IMR-90 (cell line): Measurements from ENCODE around the gene FRYL. TPM values are rescaled to one million over a fixed set of nuclear protein-coding genes. Genes with fewer than 3 reads are reported as not detected.

ENCODE experiments used
- ATAC-seq: fragments of 200-7000 bp; cut with Tn5 transposase; 2 replicates; pipeline ENCODE4 v1.9.1; 2020; ENCODE audit warnings: low read depth, mild to moderate bottlenecking, moderate library complexity
- BruUV-seq: library from RNA; stranded (reverse); fragments of 400-500 nt; replicated peaks from 2 replicates; lab custom pipeline; 2021; lab: Mats Ljungman, UMichigan
- CTCF ChIA-PET: fragments of 300-600 bp; formaldehyde crosslinking; extraction: SDS; loops from one replicate; lab custom pipeline; 2021; ENCODE audit warnings: antibody characterized with exemption; lab: Yijun Ruan, JAX
- POLR2A ChIA-PET: fragments of 300-600 bp; sonication (Branson Sonifier 250); formaldehyde crosslinking; loops from one replicate; lab custom pipeline; 2022; ENCODE audit warnings: antibody characterized with exemption; ENCODE audit not compliant: unreplicated experiment; lab: Charles Lee
- DNase-seq: peaks from one replicate; pipeline ENCODE4 v3.0.0; 2013
- H2AFZ ChIP-seq: replicated peaks from 2 replicates; pipeline ENCODE3; 2013; ENCODE audit warnings: low read length, mild to moderate bottlenecking; ENCODE audit not compliant: poor library complexity
- H2AK5ac ChIP-seq: 2 replicates; pipeline ENCODE4 v1.6.1; 2013; ENCODE audit warnings: low read depth, low read length, inconsistent platforms
- H2AK9ac ChIP-seq: replicated peaks from 2 replicates; pipeline ENCODE3; 2013; ENCODE audit warnings: mild to moderate bottlenecking, low read depth, low read length, moderate library complexity; ENCODE audit not compliant: poor library complexity
- H2BK120ac ChIP-seq: 2 replicates; pipeline ENCODE4 v1.6.1; 2013; ENCODE audit warnings: low read depth, low read length, inconsistent platforms
- H2BK15ac ChIP-seq: 3 replicates; pipeline ENCODE4 v1.6.1; 2013; ENCODE audit warnings: low read depth, low read length, inconsistent platforms
- H2BK20ac ChIP-seq: 2 replicates; pipeline ENCODE4 v1.6.1; 2013; ENCODE audit warnings: low read depth, mild to moderate bottlenecking, inconsistent platforms, low read length, moderate library complexity
- H2BK5ac ChIP-seq: 2 replicates; pipeline ENCODE4 v1.6.1; 2013; ENCODE audit warnings: mild to moderate bottlenecking, low read depth, low read length, inconsistent platforms; ENCODE audit not compliant: poor library complexity, severe bottlenecking
- H3K14ac ChIP-seq: replicated peaks from 2 replicates; pipeline ENCODE4 v1.6.1; 2013; ENCODE audit warnings: low read depth, low read length, inconsistent platforms
- H3K18ac ChIP-seq: 2 replicates; pipeline ENCODE4 v1.6.1; 2013; ENCODE audit warnings: low read depth, low read length, control low read depth
- H3K23ac ChIP-seq: 2 replicates; pipeline ENCODE4 v1.6.1; 2013; ENCODE audit warnings: low read depth, low read length, inconsistent platforms
- H3K27ac ChIP-seq: 2 replicates; pipeline ENCODE4 v1.5.1; 2013; ENCODE audit warnings: mild to moderate bottlenecking, control low read depth, low read length; ENCODE audit not compliant: insufficient read depth
- H3K27me3 ChIP-seq: 2 replicates; pipeline ENCODE4 v1.6.1; 2013; ENCODE audit warnings: low read length; ENCODE audit not compliant: control insufficient read depth, insufficient read depth
- H3K36me3 ChIP-seq: 2 replicates; pipeline ENCODE4 v1.6.1; 2013; ENCODE audit warnings: low read length, mixed read lengths; ENCODE audit not compliant: control insufficient read depth, insufficient read depth
- H3K4ac ChIP-seq: 2 replicates; pipeline ENCODE4 v1.6.1; 2013; ENCODE audit warnings: low read depth, low read length, inconsistent platforms
- H3K4me1 ChIP-seq: 2 replicates; pipeline ENCODE4 v1.6.1; 2013; ENCODE audit warnings: low read length, mixed read lengths; ENCODE audit not compliant: control insufficient read depth, insufficient read depth
- H3K4me2 ChIP-seq: 2 replicates; pipeline ENCODE4 v1.6.1; 2013; ENCODE audit warnings: low read depth, mild to moderate bottlenecking, control low read depth, low read length, moderate library complexity
- H3K4me3 ChIP-seq: 2 replicates; pipeline ENCODE4 v1.5.1; 2013; ENCODE audit warnings: low read depth, mild to moderate bottlenecking, control low read depth, low read length, moderate library complexity; ENCODE audit not compliant: insufficient read depth
- H3K56ac ChIP-seq: 2 replicates; pipeline ENCODE4 v1.6.1; 2013; ENCODE audit warnings: low read length, inconsistent platforms; ENCODE audit not compliant: insufficient read depth; ENCODE audit errors: extremely low read depth
- H3K79me1 ChIP-seq, 2 experiments: 2 replicates each; pipeline ENCODE4 v1.6.1; 2013; ENCODE audit warnings: low read length in 2 of 2, inconsistent platforms in 1 of 2, low read depth in 1 of 2
- H3K9ac ChIP-seq: 2 replicates; pipeline ENCODE4 v1.6.1; 2013; ENCODE audit warnings: low read depth, low read length, control low read depth
- H3K9me1 ChIP-seq: 2 replicates; pipeline ENCODE4 v1.6.1; 2013; ENCODE audit warnings: low read length, inconsistent platforms; ENCODE audit not compliant: insufficient read depth
- H3K9me3 ChIP-seq: 2 replicates; pipeline ENCODE4 v1.6.1; 2013; ENCODE audit warnings: low read length; ENCODE audit not compliant: control insufficient read depth, insufficient read depth
- H4K20me1 ChIP-seq: 2 replicates; pipeline ENCODE4 v1.6.1; 2013; ENCODE audit warnings: low read length, inconsistent platforms; ENCODE audit not compliant: insufficient read depth
- H4K5ac ChIP-seq: 2 replicates; pipeline ENCODE4 v1.6.1; 2013; ENCODE audit warnings: mild to moderate bottlenecking, low read depth, low read length, control low read depth
- H4K8ac ChIP-seq, 2 experiments: 2 replicates each; pipeline ENCODE4 v1.6.1; 2013; ENCODE audit warnings: low read depth in 2 of 2, low read length in 2 of 2, control low read depth in 1 of 2, inconsistent platforms in 1 of 2
- H4K91ac ChIP-seq: 2 replicates; pipeline ENCODE4 v1.6.1; 2013; ENCODE audit warnings: low read depth, low read length, inconsistent platforms; ENCODE audit not compliant: insufficient read depth
- FOS ChIP-seq: fragments of 150-350 bp; IDR thresholded peaks from 2 replicates; pipeline ENCODE4 v1.6.1; 2016; ENCODE audit warnings: low read depth, low read length
- MXI1 ChIP-seq: IDR thresholded peaks from 2 replicates; pipeline ENCODE4 v1.6.1; 2012; ENCODE audit warnings: low read depth, mild to moderate bottlenecking, low read length, moderate library complexity, borderline replicate concordance
- RAD21 ChIP-seq: IDR thresholded peaks from 2 replicates; pipeline ENCODE4 v1.6.1; 2012; ENCODE audit warnings: low read length, improper control_type of control experiment
- WGBS, 2 experiments: methylation state at CpG; one replicate each; pipeline versions ENCODE4 v1.1.5 to v1.1.7; 2013; ENCODE audit warnings: missing lambda C conversion rate in 2 of 2; ENCODE audit not compliant: insufficient read length in 1 of 2; ENCODE audit errors: extremely low coverage in 2 of 2; 5-methylcytosine and 5-hydroxymethylcytosine counted together
- dilution Hi-C: fragments of 300-500 bp; cut with HindIII; formaldehyde crosslinking; loops from one replicate; pipeline ENCODE4 v1.14.3; 2018; ENCODE audit warnings: low sequenced_read_pairs; ENCODE audit not compliant: unreplicated experiment
- in situ Hi-C: fragments of 300-500 bp; cut with MboI; formaldehyde crosslinking; loops from 3 replicates; pipeline ENCODE4 v1.14.3; 2019; ENCODE audit warnings: low sequenced_read_pairs, inconsistent platforms, mixed read lengths
- intact Hi-C: fragments of 100-400 bp; cut with micrococcal nuclease; formaldehyde crosslinking; loops from 2 replicates; pipeline ENCODE4 v1.10.0; 2022
- polyA plus RNA-seq, 3 experiments: library from polyadenylated mRNA; depleted of rRNA; stranded (reverse); fragments of >200 nt; gene quantifications; 2 replicates each; pipeline ENCODE4 v1.2.3, GENCODE V29; 2012; ENCODE audit warnings: low replicate concordance in 1 of 3
- total RNA-seq: library from RNA; depleted of rRNA; stranded (reverse); fragments of >200 nt; gene quantifications from 2 replicates; pipeline ENCODE4 v1.2.3, GENCODE V29; 2012

The FRYL gene
- total and polyA plus RNA-seq, 2 of the 4 experiments (the other 2 are of a cell fraction): 9.9 to 77.4 TPM

- ATAC-seq: no peak
- dilution Hi-C loops: no loop called here
- Histone ChIP-seq H4K5ac (no peak overlapping the region), H2BK15ac (no peak overlapping the region), H3K9me1 (no peaks in the 10 kb centered on the region; the same call in 1 of the 2 replicates), H4K8ac (no peak overlapping the region), H3K18ac (no peak overlapping the region), H2BK120ac (no peak overlapping the region), H3K4me2 (no peak overlapping the region), H2AK9ac (no peak overlapping the region), H3K14ac (no peak overlapping the region), H2AK5ac (no peak overlapping the region), H4K91ac (no peak overlapping the region), H3K79me1 (peaks cover 5% of the 10 kb centered on the region in 2 experiments; a peak in 1 of 4 replicates), H2BK5ac (no peak overlapping the region), H2BK20ac (no peak overlapping the region), H3K27ac (no peak overlapping the region), H3K56ac (no peak overlapping the region), H3K9ac (no peak overlapping the region), H3K23ac (no peak overlapping the region), H2AFZ (no peak overlapping the region), H3K4me1 (no peaks in the 10 kb centered on the region), H3K9me3 (no peaks in the 10 kb centered on the region), H3K36me3 (peaks cover 2% of the 10 kb centered on the region; the same call in 1 of the 2 replicates), H3K4ac (no peak overlapping the region), H3K27me3 (no peaks in the 10 kb centered on the region), H4K20me1 (no peaks in the 10 kb centered on the region), H3K4me3 (no peak overlapping the region)
- POLR2A ChIA-PET: no interaction called here
- DNase-seq: no peak
- TF ChIP-seq MXI1 (no peak), RAD21 (no peak), FOS (no peak)
- intact Hi-C loops: no loop called here
- CTCF ChIA-PET: interaction anchor here (0.6 to 1.3 kb wide), 2 partner anchors 31 to 86 kb away, joined by 4 read pairs; no protein-coding TSS in a partner anchor
- WGBS, 2 experiments: no CpG with 5 or more reads among the region's 4 CpGs
- no TSS peak for BruUV-seq
- in situ Hi-C loops: loop anchor here (25.0 kb wide), 1 partner anchor 241 kb away; the partner anchor contains the start of gene OCIAD1
Measured at GRCh38 chr4:48596336-48596735, 183.7 kb downstream of the FRYL start.
